ENCODE measurements around the gene SMIM43. TPM values are rescaled to one million over a fixed set of nuclear protein-coding genes. Genes with fewer than 3 reads are reported as not detected.
"Not testable (repeated sequence)": the region's sequence is repeated elsewhere in the genome, so short reads cannot be mapped to it uniquely, and the experiment has no call there.

Gene SMIM43
- total and polyA plus RNA-seq, 2 donors (not counting 3 experiments of a cell fraction or from before 2014, with no cell fraction given) = 0.18 TPM; not detected in 1

- TF ChIP-seq GATA2 (IDR thresholded peaks at IDR 0.05; ENCODE audit: insufficient read depth, insufficient read length, low read depth, low read length) (no peak), POLR2AphosphoS5 (IDR thresholded peaks at IDR 0.05; ENCODE audit: insufficient read depth, low read depth, low read length) (no peak), JUN (IDR thresholded peaks at IDR 0.05; ENCODE audit: borderline replicate concordance, insufficient read depth, insufficient read length, low read depth) (no peak)
- TF ChIP-seq, protein P1, sequence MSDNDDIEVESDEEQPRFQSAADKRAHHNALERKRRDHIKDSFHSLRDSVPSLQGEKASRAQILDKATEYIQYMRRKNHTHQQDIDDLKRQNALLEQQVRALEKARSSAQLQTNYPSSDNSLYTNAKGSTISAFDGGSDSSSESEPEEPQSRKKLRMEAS (IDR thresholded peaks at IDR 0.05; ENCODE audit: insufficient read depth, insufficient read length) = no peak
- Histone ChIP-seq H3K27me3 (ENCODE audit: control insufficient read depth in 2 of 2, insufficient read depth in 2 of 2, low read length in 2 of 2) (no peaks in the 10 kb centered on the region), H2AFZ (ENCODE audit: low read depth, low read length) (no peak overlapping the region), H3K4me3 (replicated peaks in 1 of 3; ENCODE audit: insufficient read depth in 1 of 3, low read depth in 1 of 3, low read length in 3 of 3) (no peak overlapping the region), H3K36me3 (ENCODE audit: control insufficient read depth in 2 of 2, extremely low read depth in 1 of 2, insufficient read depth in 2 of 2, low read length in 2 of 2) (no peaks in the 10 kb centered on the region), H3K4me2 (ENCODE audit: insufficient read depth, low read length) (no peak overlapping the region), H3K9me1 (replicated peaks; ENCODE audit: control insufficient read depth, extremely low read depth, insufficient read depth, low read length) (no peaks in the 10 kb centered on the region), H4K20me1 (replicated peaks; ENCODE audit: control insufficient read depth, extremely low read depth, insufficient read depth, low read length) (no peaks in the 10 kb centered on the region), H3K79me2 (ENCODE audit: control insufficient read depth, insufficient read depth, low read length) (no peaks in the 10 kb centered on the region), H3K4me1 (ENCODE audit: control insufficient read depth, extremely low read depth, insufficient read depth, low read length) (peaks cover under 1% of the 10 kb centered on the region), H3K9ac (replicated peaks; ENCODE audit: extremely low read depth, insufficient read depth, low read length) (no peak overlapping the region), H3K9me3 (replicated peaks; ENCODE audit: control insufficient read depth, insufficient read depth, low read length) (no peaks in the 10 kb centered on the region), H3K27ac (ENCODE audit: insufficient read depth, low read depth, low read length) (no peak overlapping the region)
- FAIRE-seq = no peak
- dilution Hi-C loops (cut with MboI; ENCODE audit: extremely low pct_ligation_motif_present, low sequenced_read_pairs) (loop anchor here (25.0 kb wide), 1 partner anchor 247 kb away; no protein-coding TSS in a partner anchor), intact Hi-C loops (cut with micrococcal nuclease) (no loop called here)
- DNase-seq (ENCODE audit: low read depth, low spot score) = no peak
- BruUV-seq (replicated peaks) = no TSS peak
- POLR2A ChIA-PET = no interaction called here
- CTCF ChIA-PET = interaction anchor here (1.4 to 4.0 kb wide), 3 partner anchors 17 to 362 kb away, joined by 6 to 129 read pairs (median 7); partner anchors contain the start of gene ANXA5
Measured at GRCh38 chr4:121733942-121734341, 31.0 kb downstream of the SMIM43 start.

GRCh38 chr4:121729753-121730152, 35.2 kb downstream of the SMIM43 start:
- H3K4me1 ChIP-seq (ENCODE audit: control insufficient read depth, extremely low read depth, insufficient read depth, low read length); H3K9me3 ChIP-seq (replicated peaks; ENCODE audit: control insufficient read depth, insufficient read depth, low read length); H4K20me1 ChIP-seq (replicated peaks; ENCODE audit: control insufficient read depth, extremely low read depth, insufficient read depth, low read length); H2AFZ ChIP-seq (ENCODE audit: low read depth, low read length); H3K4me2 ChIP-seq (ENCODE audit: insufficient read depth, low read length); BruUV-seq (replicated peaks); H3K9ac ChIP-seq (replicated peaks; ENCODE audit: extremely low read depth, insufficient read depth, low read length); DNase-seq (ENCODE audit: low read depth, low spot score); H3K4me3 ChIP-seq (replicated peaks in 1 of 3; ENCODE audit: insufficient read depth in 1 of 3, low read depth in 1 of 3, low read length in 3 of 3); H3K27ac ChIP-seq (ENCODE audit: insufficient read depth, low read depth, low read length); H3K79me2 ChIP-seq (ENCODE audit: control insufficient read depth, insufficient read depth, low read length); H3K9me1 ChIP-seq (replicated peaks; ENCODE audit: control insufficient read depth, extremely low read depth, insufficient read depth, low read length); CTCF ChIA-PET; H3K36me3 ChIP-seq (ENCODE audit: control insufficient read depth in 2 of 2, extremely low read depth in 1 of 2, insufficient read depth in 2 of 2, low read length in 2 of 2); FAIRE-seq; H3K27me3 ChIP-seq (ENCODE audit: control insufficient read depth in 2 of 2, insufficient read depth in 2 of 2, low read length in 2 of 2): not testable (repeated sequence)
- POLR2A ChIA-PET = interaction anchor here (0.7 kb wide), 1 partner anchor 12 kb away, joined by 3 read pairs; no protein-coding TSS in a partner anchor
- dilution Hi-C loops (cut with MboI; ENCODE audit: extremely low pct_ligation_motif_present, low sequenced_read_pairs) (loop anchor here (25.0 kb wide), 1 partner anchor 242 kb away; no protein-coding TSS in a partner anchor), intact Hi-C loops (cut with micrococcal nuclease) (loop anchor here (10.0 kb wide), 1 partner anchor 55 kb away; no protein-coding TSS in a partner anchor)

Measured in endothelial cell of umbilical vein (primary cell).